Neuronal stem cell (in vitro differentiated cells): ENCODE results near the gene AGO4.

Source experiments
- DNase-seq: peaks from one replicate; pipeline ENCODE4 v3.0.0-alpha.2; 2013; ENCODE audit warnings: low spot score
- H2AFZ ChIP-seq: one replicate; pipeline ENCODE4 v1.6.1; 2013; ENCODE audit warnings: mild to moderate bottlenecking, low read length, inconsistent platforms
- H2AK5ac ChIP-seq: 2 replicates; pipeline ENCODE4 v1.6.1; 2013; ENCODE audit warnings: low read depth, mild to moderate bottlenecking, inconsistent platforms, low read length, moderate library complexity, mixed read lengths
- H2BK120ac ChIP-seq: 2 replicates; pipeline ENCODE4 v1.6.1; 2013; ENCODE audit warnings: low read depth, mild to moderate bottlenecking, inconsistent platforms, low read length, moderate library complexity, mixed read lengths
- H2BK12ac ChIP-seq: one replicate; pipeline ENCODE4 v1.6.1; 2013; ENCODE audit warnings: low read length, inconsistent platforms
- H2BK15ac ChIP-seq: 2 replicates; pipeline ENCODE4 v1.6.1; 2013; ENCODE audit warnings: mild to moderate bottlenecking, low read length, inconsistent platforms, mixed read lengths
- H2BK5ac ChIP-seq: one replicate; pipeline ENCODE4 v1.6.1; 2013; ENCODE audit warnings: inconsistent platforms, mild to moderate bottlenecking, low read length, moderate library complexity
- H3K14ac ChIP-seq: one replicate; pipeline ENCODE4 v1.6.1; 2013; ENCODE audit warnings: low read length, inconsistent platforms
- H3K18ac ChIP-seq: 2 replicates; pipeline ENCODE4 v1.6.1; 2013; ENCODE audit warnings: low read length, inconsistent platforms
- H3K23ac ChIP-seq: 2 replicates; pipeline ENCODE4 v1.6.1; 2013; ENCODE audit warnings: low read depth, mild to moderate bottlenecking, mixed read lengths, low read length, inconsistent platforms; ENCODE audit not compliant: poor library complexity
- H3K27ac ChIP-seq: replicated peaks from 3 replicates; pipeline ENCODE4 v1.5.1; 2013; ENCODE audit warnings: low read length, inconsistent platforms
- H3K27me3 ChIP-seq, 3 experiments: 2 replicates each; pipeline ENCODE4 v1.6.1; 2013; ENCODE audit warnings: low read length in 3 of 3, mild to moderate bottlenecking in 2 of 3, inconsistent platforms in 1 of 3, low read depth in 1 of 3, mixed read lengths in 1 of 3, moderate library complexity in 1 of 3; ENCODE audit not compliant: control insufficient read depth in 3 of 3, insufficient read depth in 3 of 3
- H3K36me3 ChIP-seq, 2 donors: replicated peaks in 1 of 2; 2 replicates each; pipeline ENCODE4 v1.6.1; 2013; ENCODE audit warnings: low read length in 2 of 2; ENCODE audit not compliant: control insufficient read depth in 2 of 2, insufficient read depth in 2 of 2
- H3K4ac ChIP-seq: 2 replicates; pipeline ENCODE4 v1.6.1; 2013; ENCODE audit warnings: inconsistent platforms, mild to moderate bottlenecking, low read length, moderate library complexity
- H3K4me1 ChIP-seq, 2 donors: 1 replicate in 1 of 2; 2 replicates in 1 of 2; pipeline ENCODE4 v1.6.1; 2013; ENCODE audit warnings: low read length in 2 of 2, low read depth in 1 of 2; ENCODE audit not compliant: control insufficient read depth in 2 of 2, insufficient read depth in 1 of 2
- H3K4me2 ChIP-seq: one replicate; pipeline ENCODE4 v1.6.1; 2013; ENCODE audit warnings: mild to moderate bottlenecking, low read length, inconsistent platforms; ENCODE audit not compliant: insufficient read depth, poor library complexity, severe bottlenecking
- H3K4me3 ChIP-seq, 2 donors: 2 replicates each; pipeline ENCODE4 v1.5.1; 2013; ENCODE audit warnings: low read length in 2 of 2, mild to moderate bottlenecking in 2 of 2, inconsistent platforms in 1 of 2, moderate library complexity in 1 of 2
- H3K79me1 ChIP-seq: one replicate; pipeline ENCODE4 v1.6.1; 2013; ENCODE audit warnings: low read depth, mild to moderate bottlenecking, inconsistent platforms, low read length, moderate library complexity
- H3K9ac ChIP-seq: one replicate; pipeline ENCODE4 v1.6.1; 2013; ENCODE audit warnings: mild to moderate bottlenecking, low read depth, low read length, inconsistent platforms; ENCODE audit not compliant: poor library complexity
- H3K9me3 ChIP-seq, 2 donors: replicated peaks in 1 of 2; 2 replicates each; pipeline versions ENCODE3 to v1.6.1; 2013; ENCODE audit warnings: low read length in 2 of 2, mild to moderate bottlenecking in 2 of 2, inconsistent platforms in 1 of 2, low read depth in 1 of 2, mixed read lengths in 1 of 2, moderate library complexity in 1 of 2; ENCODE audit not compliant: control insufficient read depth in 2 of 2, insufficient read depth in 1 of 2
- H4K8ac ChIP-seq: one replicate; pipeline ENCODE4 v1.6.1; 2013; ENCODE audit warnings: low read depth, mild to moderate bottlenecking, inconsistent platforms, low read length, moderate library complexity
- H4K91ac ChIP-seq: one replicate; pipeline ENCODE4 v1.6.1; 2013; ENCODE audit warnings: low read length, low read depth, mild to moderate bottlenecking, inconsistent platforms; ENCODE audit not compliant: poor library complexity
- WGBS, 2 donors: extraction: QIAGEN DNeasy Blood & Tissue Kit; methylation state at CpG; one replicate each; pipeline ENCODE4 v1.1.7; 2013; ENCODE audit warnings: missing lambda C conversion rate in 2 of 2, mixed read lengths in 1 of 2; ENCODE audit not compliant: insufficient read length in 2 of 2, insufficient replicate concordance in 1 of 2; ENCODE audit errors: extremely low coverage in 2 of 2; 5-methylcytosine and 5-hydroxymethylcytosine counted together

AGO4 gene

GRCh38 chr1:35863136-35863535 lies 55.3 kb downstream of the AGO4 start:
- Histone ChIP-seq H3K4ac (no peak overlapping the region), H4K8ac (no peak overlapping the region), H3K4me2 (no peak overlapping the region), H3K4me1 (peaks cover 0 to 3% of the 10 kb centered on the region in 2 donors), H2BK120ac (no peak overlapping the region), H2BK12ac (no peak overlapping the region), H2AK5ac (no peak overlapping the region), H3K18ac (no peak overlapping the region), H2BK15ac (no peak overlapping the region), H3K14ac (no peak overlapping the region), H3K4me3 (no peak overlapping the region), H2AFZ (no peak overlapping the region), H3K27me3 (no peaks in the 10 kb centered on the region), H4K91ac (no peak overlapping the region), H2BK5ac (no peak overlapping the region), H3K27ac (no peak overlapping the region), H3K23ac (no peak overlapping the region), H3K9ac (no peak overlapping the region), H3K9me3 (no peaks in the 10 kb centered on the region), H3K79me1 (no peaks in the 10 kb centered on the region), H3K36me3 (no peaks in the 10 kb centered on the region)
- WGBS, 2 donors: no CpG with 5 or more reads among the region's 1 CpG
- no peak for DNase-seq

- Histone ChIP-seq H2BK12ac (no peak overlapping the region), H2BK120ac (no peak overlapping the region)
Measured at GRCh38 chr1:35863881-35864625, 56.2 kb downstream of the AGO4 start.

DNA sequence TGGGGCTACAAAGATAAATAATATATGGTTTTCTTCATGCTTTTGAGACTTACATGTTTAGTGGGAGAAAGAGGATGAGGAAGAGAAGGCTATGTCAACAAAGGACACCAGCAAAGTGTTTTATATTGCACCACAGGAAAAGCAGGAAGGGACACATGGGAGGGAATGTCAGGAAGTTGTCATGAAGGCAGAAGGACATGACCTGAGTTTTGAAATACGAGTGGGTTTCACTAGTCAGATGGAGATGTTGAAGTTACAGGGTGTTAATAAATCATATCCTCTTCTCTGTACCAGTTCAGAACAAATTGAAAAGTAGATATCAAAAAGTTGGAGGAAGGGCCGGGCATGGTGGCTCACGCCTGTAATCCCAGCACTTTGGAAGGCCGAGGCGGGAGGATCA lies 57.0 kb downstream of the AGO4 start:
- no CpG with 5 or more reads among the region's 5 CpGs for WGBS, 2 donors
- Histone ChIP-seq H2BK15ac (no peak overlapping the region), H2BK5ac (no peak overlapping the region), H2AK5ac (no peak overlapping the region), H3K23ac (no peak overlapping the region), H4K91ac (no peak overlapping the region), H3K9me3 (no peaks in the 10 kb centered on the region), H3K4me1 (peaks cover 0 to 3% of the 10 kb centered on the region in 2 donors), H2BK120ac (no peak overlapping the region), H3K9ac (no peak overlapping the region), H4K8ac (no peak overlapping the region), H3K36me3 (no peaks in the 10 kb centered on the region), H3K27ac (no peak overlapping the region), H3K4ac (no peak overlapping the region), H3K4me2 (no peak overlapping the region), H2AFZ (no peak overlapping the region), H2BK12ac (no peak overlapping the region), H3K79me1 (no peaks in the 10 kb centered on the region), H3K14ac (no peak overlapping the region), H3K18ac (no peak overlapping the region), H3K4me3 (no peak overlapping the region), H3K27me3 (no peaks in the 10 kb centered on the region)
- no peak for DNase-seq

More at GRCh38 chr1:35863881-35864625, 56.2 kb downstream of the AGO4 start:
- no peak for DNase-seq
- no peaks in the 10 kb centered on the region for H3K36me3 ChIP-seq
- H4K91ac ChIP-seq: no peak overlapping the region
- no peak overlapping the region for H3K9ac ChIP-seq
- H3K18ac ChIP-seq: no peak overlapping the region
- no peaks in the 10 kb centered on the region for H3K79me1 ChIP-seq
- no peak overlapping the region for H2BK5ac ChIP-seq
- H3K27me3 ChIP-seq: no peaks in the 10 kb centered on the region
- H2AFZ ChIP-seq: no peak overlapping the region
- H3K27ac ChIP-seq: no peak overlapping the region
- no peak overlapping the region for H3K23ac ChIP-seq
- WGBS, 2 donors: no CpG with 5 or more reads among the region's 3 CpGs
- H3K4ac ChIP-seq: no peak overlapping the region
- H4K8ac ChIP-seq: no peak overlapping the region
- H3K9me3 ChIP-seq: no peaks in the 10 kb centered on the region
- H3K14ac ChIP-seq: no peak overlapping the region
- no peak overlapping the region for H3K4me2 ChIP-seq
- H3K4me3 ChIP-seq: no peak overlapping the region
- peaks cover 0 to 3% of the 10 kb centered on the region in 2 donors for H3K4me1 ChIP-seq
- H2BK15ac ChIP-seq: no peak overlapping the region
- H2AK5ac ChIP-seq: no peak overlapping the region

DNA sequence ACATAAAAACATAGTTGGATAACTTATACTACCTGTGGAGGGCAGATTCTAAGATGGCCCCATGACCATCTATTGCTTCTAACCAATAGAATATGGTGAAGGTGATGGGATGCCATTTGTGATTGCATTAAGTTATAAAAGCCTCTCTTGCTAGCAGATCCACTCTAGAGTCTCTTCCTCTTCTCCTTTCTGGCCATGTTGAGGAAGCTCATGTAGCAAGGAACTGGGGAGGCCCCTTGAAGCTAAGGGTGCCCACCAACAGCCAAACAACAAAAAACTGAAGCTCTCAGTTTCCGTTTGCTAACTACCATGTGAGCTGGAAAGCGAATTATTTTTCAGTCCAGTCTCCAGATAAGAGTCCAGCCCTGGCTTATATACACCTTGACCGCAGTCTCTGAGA lies 59.2 kb downstream of the AGO4 start:
- no peak overlapping the region for H2BK5ac ChIP-seq
- no peak overlapping the region for H3K4me3 ChIP-seq
- H4K91ac ChIP-seq: no peak overlapping the region
- H2BK12ac ChIP-seq: no peak overlapping the region
- no peak overlapping the region for H4K8ac ChIP-seq
- H3K14ac ChIP-seq: no peak overlapping the region
- no peak for DNase-seq
- no peak overlapping the region for H2AFZ ChIP-seq
- H3K9ac ChIP-seq: no peak overlapping the region
- no CpG with 5 or more reads among the region's 3 CpGs for WGBS, 2 donors
- H3K27ac ChIP-seq: no peak overlapping the region
- H3K27me3 ChIP-seq: no peaks in the 10 kb centered on the region
- no peak overlapping the region for H3K4ac ChIP-seq
- no peak overlapping the region for H2AK5ac ChIP-seq
- H2BK15ac ChIP-seq: no peak overlapping the region
- H3K36me3 ChIP-seq: no peaks in the 10 kb centered on the region
- no peak overlapping the region for H3K23ac ChIP-seq
- no peaks in the 10 kb centered on the region for H3K9me3 ChIP-seq
- no peaks in the 10 kb centered on the region for H3K79me1 ChIP-seq
- no peak overlapping the region for H3K4me2 ChIP-seq
- H3K4me1 ChIP-seq: peaks cover 0 to 3% of the 10 kb centered on the region in 2 donors
- H2BK120ac ChIP-seq: no peak overlapping the region
- H3K18ac ChIP-seq: no peak overlapping the region
